Activated CD4-positive, alpha-beta T cell treated with anti-CD3 and anti-CD28 coated beads, Interleukin-10, Interleukin-2, amounts not matched to agents 100 ng/mL and 50 ng/mL, durations not matched to agents 16 hours and 8 hours (primary cell): ENCODE measurements around the gene GATAD1.
A peak's percentile ranks its signal among the peaks of the same experiment; 100 is the strongest.
"Not testable (repeated sequence)": the region's sequence is repeated elsewhere in the genome, so short reads cannot be mapped to it uniquely, and the experiment has no call there.

Experiments
- DNase-seq: peaks from one replicate; pipeline ENCODE4 v3.0.0-alpha.2; 2020

The GATAD1 gene

DNA sequence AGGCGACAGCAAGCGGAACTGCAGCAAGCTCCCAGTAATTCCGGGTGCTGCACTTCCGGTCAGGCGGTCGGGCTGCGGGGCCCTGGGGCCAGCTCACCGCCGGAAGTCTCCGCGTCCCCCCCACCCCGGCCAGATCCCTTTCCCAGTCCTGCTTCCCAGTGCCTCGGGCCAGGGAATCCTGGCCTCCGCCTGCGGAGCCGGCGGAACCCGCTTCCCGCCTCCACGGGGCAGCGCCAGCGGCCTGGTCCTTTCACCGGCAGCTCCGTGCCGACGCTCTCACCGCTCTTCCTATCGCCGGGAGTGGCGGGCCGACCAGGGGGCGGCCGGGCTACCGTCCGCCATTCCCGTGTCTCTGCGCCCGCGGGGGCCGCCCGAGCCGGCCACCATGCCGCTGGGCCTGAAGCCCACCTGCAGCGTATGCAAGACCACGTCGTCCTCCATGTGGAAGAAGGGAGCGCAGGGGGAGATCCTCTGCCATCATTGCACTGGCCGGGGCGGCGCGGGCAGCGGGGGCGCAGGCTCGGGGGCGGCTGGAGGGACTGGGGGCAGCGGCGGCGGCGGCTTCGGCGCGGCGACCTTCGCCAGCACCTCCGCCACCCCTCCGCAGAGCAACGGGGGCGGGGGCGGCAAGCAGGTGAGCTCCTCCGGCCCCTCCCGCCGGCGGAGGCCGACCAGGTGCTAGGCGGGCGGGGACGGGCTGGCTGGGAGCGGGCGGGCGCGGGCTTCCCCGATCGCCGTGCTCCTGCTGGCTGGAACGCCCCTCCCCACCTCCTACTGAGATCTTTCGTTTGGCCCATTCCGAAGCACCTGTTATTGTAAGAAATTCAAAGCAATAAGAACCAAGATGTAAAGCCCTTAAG is at the start of gene GATAD1:
GATAD1 (plus strand) TSS at position 138 of the 860 bp plus-strand sequence; CDS start at position 386, 248 bp downstream.
- peak; percentile 91 for DNase-seq

DNA sequence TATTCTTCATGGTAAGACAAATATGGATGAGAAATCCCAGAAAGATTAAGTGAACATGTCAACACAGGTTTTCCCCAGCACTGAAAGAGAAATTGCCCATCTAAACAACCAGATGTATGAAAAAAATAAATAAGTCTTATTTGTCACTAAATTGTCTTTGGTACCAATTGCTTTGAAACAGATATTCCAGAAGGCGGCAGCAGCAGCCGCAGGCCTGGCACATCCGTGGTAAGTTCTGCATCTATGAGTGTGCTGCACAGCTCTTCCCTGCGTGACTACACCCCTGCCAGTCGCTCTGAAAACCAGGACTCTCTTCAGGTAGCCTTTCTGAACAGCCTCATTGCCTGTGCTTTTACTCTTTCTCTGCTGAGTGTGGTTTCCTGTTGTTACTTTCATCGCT is 49.7 kb upstream of the GATAD1 start:
- no peak for DNase-seq

GRCh38 chr7:92400013-92400412 is 47.3 kb upstream of the GATAD1 start:
- DNase-seq: no peak

DNA sequence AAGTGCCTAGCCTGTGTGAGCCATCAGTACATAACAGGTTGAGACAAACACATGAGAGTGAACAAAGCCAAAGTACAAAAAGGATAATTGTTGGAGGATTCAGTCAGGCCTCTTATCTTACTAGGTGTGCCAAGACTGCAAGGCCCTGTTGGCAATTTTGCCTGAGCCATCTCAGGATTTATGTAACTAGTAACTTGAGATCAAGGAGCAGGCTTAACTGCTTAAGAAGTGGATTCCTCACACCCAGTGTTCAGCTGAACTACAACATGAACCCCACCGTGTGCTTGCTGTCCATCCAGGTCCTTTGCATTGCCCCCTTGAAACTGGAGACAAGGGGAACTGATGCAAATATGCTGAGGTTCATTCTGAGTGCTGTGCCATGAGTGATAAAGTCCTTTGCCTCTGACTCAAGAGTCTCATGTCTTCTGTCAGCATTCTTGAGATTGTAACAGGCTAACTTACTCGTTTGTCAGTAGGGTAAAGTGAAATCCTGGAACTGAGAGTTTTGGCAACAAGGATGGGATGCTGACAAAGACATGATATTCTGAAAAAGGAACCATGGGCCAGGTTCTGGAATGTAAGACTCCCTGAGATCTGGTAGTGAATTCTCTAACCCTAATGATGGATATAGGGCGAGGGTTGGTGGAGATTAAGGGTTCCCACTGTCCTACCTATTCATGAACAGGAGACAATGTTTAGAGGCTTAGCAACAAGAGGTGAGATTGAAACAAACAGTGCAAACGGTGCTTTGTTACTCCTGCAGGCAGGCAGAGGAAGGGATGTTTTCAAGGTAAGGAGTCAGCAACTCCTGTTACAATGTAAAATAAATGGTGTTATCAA is 44.1 kb upstream of the GATAD1 start:
- DNase-seq: no peak

DNA sequence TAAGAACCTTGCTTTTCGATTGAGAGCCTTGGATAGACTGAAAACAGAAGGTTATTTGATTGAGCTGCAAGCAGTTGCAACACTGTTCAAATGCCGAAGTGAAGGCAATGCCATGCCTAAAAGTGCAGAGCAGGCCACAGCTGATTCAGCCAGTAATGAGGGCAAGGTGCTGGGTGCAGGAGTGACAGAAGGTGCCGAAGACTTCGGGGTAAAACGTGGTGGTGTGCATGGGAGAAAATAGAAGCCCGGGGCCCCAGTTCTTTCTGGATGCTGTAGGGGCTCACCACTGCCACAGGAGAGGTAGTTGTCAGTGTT is 43.6 kb upstream of the GATAD1 start:
- no peak for DNase-seq

- DNase-seq: peak; percentile 37
Observed at GRCh38 chr7:92404170-92404614, 43.1 kb upstream of the GATAD1 start.

DNA sequence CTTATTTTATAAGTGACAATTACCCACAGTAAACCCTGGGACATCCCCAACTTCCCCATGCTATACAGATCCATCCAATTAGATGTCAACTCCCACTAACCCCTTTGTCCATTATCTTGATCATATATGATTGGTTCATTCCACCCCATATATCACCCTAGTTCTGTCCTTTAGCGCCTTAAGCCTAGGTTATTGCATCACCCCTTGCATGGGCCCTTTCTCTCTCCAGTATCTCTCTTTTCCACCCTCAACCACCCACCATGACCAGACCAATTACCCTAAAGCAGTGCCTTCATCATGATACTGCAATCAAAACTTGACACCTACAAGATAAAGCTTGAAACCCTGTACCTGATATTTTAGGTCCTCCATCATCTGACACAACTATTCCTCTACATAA is 37.9 kb upstream of the GATAD1 start:
- no peak for DNase-seq

DNA sequence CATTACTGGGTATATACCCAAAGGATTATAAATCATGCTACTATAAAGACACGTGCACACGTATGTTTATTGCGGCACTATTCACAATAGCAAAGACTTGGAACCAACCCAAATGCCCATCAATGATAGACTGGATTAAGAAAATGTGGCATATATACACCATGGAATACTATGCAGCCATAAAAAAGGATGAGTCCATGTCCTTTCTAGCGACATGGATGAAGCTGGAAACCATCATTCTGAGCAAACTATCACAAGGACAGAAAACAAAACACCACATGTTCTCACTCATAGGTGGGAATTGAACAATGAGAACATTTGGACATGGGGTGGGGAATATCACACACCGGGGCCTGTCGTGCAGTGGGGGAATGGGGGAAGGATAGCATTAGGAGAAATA is 37.1 kb upstream of the GATAD1 start:
- not testable (repeated sequence) for DNase-seq

DNA sequence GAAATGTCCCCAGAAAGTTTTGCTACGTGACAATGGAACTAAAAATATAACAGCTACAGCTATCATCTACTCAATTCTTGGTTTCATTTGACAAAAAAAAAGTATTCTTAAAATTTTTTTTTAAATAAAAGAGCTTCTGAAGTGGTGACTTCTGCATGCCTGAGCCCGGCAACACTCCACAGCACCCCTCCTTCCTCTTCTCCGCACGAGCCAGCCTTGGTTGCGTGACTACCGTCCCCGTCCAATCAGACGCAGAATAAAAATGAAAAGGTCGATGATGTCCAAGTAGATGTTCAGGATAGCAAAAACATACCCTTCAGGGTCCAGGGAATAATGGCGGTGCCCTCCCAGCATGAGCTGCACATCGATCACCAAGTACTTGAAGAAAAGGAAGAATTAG is 34.5 kb upstream of the GATAD1 start:
- DNase-seq: no peak

- DNase-seq: no peak
Observed at GRCh38 chr7:92413550-92413949, 33.7 kb upstream of the GATAD1 start.

- DNase-seq: no peak
Observed at GRCh38 chr7:92415225-92415624, 32.1 kb upstream of the GATAD1 start.

DNA sequence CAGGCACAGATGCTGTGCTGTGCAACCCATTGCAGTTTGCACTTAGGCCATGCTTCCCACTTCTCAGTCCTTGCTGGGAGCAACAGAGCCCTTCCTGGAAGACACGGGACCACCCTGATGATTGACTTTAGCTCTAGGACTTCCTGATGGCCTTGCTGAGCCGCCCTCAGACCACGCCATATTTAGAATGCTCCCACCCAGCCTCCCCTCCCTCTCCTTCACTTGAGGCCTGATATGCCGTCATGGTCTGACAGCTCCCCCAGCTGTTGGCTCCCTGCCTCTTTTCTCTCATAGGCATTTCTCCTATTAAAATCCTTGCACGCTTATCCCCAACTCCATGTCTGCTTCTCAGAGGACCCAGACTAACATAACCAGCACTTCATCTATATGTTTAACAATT is 29.4 kb upstream of the GATAD1 start:
- no peak for DNase-seq

DNA sequence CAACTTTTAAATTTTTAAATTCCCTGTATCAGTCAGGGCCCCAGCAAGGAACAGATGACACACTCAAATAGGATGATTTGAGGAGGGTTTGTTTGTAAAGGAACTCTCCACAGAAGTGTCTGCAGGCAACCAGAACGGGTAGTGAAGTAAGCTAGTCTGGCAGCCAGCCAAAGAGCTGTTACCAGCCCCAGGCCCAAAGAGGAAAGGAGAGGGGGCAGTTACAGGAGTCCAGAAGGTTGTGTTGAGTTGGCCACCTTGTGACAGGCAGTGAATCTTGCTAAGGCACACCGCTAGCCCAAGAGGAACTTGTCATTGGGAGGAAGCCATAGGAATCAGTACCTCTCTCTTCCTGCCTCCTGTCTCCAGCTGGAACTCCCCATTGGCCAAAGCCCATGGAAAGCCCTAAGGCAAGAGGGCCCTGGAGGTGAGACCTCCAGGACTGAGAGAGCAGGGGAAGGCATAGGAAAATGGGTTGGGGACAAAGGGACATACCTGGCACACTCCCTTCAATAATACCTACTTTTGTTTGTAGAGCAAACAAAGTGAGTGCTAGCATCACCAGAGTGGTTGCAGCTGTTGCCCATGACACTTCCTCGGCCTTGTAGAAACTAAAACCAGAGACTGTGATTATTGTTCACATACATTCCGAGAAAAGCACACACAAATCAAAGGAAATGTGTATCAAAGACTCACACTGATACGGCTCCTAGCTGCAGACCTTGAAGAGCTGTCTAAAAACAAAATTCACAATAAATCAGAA is 25.4 kb upstream of the GATAD1 start:
- no peak for DNase-seq

- DNase-seq: no peak
Observed at GRCh38 chr7:92422926-92423325, 24.4 kb upstream of the GATAD1 start.

DNA sequence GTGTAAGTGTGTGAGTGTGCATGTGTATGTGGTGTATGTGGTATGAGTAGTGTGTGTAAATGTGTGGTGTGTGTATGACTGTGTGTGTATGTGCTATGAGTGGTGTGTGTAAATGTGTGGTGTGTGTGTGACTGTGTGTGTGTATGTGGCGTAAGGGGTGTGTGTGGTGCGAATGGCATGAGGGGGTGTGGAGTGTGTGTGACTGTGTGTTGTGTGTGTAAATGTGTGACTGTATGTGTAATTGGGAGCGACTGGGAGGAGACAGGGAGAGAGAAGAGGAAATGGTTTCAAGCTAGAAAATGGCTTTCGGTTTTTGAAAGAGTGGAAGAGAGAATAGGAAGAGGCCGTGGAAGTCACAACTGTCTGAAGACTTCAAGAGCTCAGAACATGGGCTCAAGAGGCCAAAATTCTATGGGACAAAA is 23.6 kb upstream of the GATAD1 start:
- no peak for DNase-seq

GRCh38 chr7:92425311-92425947 is 21.9 kb upstream of the GATAD1 start:
- DNase-seq: peak; percentile 41

- no peak for DNase-seq
Observed at GRCh38 chr7:92427193-92427592, 20.1 kb upstream of the GATAD1 start.

DNA sequence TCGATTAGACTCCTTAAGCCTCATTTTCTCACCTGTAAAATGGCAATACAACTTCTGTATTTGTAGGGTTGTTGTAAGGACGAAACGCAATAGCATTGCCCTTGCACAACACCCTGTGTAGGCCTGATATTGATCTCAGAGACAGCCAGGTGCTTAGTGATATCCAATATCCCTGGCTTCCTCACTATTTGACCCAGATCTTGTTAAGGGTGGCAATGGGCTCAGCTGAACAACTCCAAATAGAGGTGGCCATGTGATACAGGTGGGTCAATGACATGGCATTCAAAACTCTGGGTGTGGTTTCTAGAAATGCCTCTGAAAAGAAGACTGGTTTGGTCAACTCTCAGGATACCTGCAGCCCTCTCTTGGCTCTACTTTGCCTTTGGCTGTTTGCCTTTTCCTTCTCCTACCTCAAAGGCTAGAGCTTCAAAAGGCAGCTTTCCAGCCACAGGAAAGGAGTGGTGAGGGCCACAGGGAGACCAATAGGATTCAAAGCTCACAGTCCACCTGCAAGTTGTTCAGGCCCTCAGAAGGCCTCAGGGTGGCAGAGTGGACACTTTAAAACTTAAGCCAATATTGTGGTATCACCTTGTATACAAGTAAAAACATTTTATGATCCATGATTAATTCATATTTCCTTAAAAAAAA is 14.9 kb upstream of the GATAD1 start:
- DNase-seq: no peak

DNA sequence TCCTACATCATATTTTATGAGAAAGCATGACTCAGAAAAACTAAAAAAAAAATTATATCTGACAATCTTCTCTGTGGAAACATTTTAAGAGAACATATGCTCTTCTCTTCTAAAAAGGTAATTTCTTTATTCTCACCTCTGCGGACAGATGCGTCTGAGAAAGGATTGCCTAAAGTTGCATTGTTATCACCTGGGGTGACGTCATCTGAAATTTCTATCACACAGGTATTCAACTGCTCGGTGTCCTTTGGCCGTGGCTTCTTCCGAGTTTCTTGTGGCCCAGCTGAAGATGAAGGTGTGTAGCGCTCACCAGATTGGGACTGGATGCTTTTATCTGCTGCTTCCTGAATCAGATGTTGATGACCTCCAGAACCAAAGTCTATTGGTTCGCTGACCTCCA is 14.3 kb upstream of the GATAD1 start:
- DNase-seq: no peak

DNA sequence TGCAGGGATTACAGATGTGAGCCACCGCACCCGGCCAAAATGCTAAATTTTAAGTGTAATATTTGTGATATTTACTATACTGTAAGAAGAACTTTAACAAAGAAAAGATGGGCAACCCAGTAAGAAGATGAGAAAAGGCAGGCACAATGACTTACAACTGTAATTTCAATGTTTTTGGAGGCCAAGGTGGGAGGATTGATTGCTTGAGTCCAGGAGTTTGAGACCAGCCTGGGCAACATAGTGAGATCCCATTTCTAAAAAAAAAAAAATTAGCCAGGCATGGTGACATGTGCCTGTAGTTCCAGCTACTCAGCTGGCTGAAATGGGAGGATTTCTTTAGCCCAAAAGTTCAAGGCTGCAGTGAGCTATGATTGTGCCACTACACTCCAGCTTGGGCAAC is 11.7 kb upstream of the GATAD1 start:
- no peak for DNase-seq

DNA sequence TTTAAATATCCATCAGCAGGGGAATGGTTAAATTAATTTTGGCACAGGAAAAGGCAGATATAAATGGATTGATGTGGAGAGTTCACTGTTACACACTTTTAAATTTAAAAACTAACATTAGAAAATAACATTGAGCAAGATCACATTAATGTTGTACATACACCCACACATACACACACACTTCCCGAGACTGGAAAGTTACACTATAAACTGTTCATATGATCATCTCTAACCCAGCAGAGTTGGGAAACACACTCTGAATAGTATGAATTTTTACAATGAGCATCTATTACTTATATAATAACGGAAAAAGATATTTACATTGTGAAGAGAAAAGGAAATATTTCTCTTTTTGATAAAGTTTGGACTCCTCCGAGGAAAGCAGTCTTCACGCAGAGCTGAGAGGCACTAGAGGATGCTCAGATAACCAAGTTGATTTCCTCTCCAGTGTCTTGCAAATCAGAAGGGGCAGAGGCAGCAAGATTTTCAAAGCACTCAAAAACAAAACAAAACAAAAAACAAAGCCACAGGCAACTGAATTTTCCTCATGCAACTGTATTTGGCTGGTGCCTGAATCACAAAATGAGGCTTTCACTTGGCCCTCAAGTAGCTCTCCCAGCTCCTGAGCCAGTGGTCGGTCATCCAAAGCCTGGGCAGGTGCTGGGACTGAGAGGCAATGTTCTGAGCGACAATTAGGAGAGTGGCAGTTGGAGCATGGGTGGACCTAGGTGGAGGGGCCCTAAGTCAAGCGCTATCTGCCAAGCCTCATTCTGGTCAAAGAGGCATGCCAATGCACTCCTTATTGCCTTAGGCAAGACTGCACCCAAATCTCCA is 10.5 kb upstream of the GATAD1 start:
- no peak for DNase-seq
